ENCODE measurements around the gene LRRC38.

The LRRC38 gene

GRCh38 chr1:13549021-13549420 lies 35.2 kb upstream of the LRRC38 start:
- ChIA-PET POLR2A (no interaction called here), CTCF (interaction anchor here (0.5 kb wide), 1 partner anchor 1485 kb away, joined by 3 read pairs; no protein-coding TSS in a partner anchor)
- H3K36me3 ChIP-seq (ENCODE audit: control insufficient read depth in 2 of 2, insufficient read depth in 1 of 2, low read length in 2 of 2): no peaks in the 10 kb centered on the region
- no peak for TF ChIP-seq MZF1 (tag by site-specific recombination; IDR thresholded peaks at IDR 0.05; ENCODE audit: borderline replicate concordance)
- TF ChIP-seq ZNF514 (tag by site-specific recombination; IDR thresholded peaks at IDR 0.05): no peak
- no peak for TF ChIP-seq ZNF133 (tag by site-specific recombination; IDR thresholded peaks at IDR 0.05)
- no peak for TF ChIP-seq ZNF394 (tag by site-specific recombination; IDR thresholded peaks at IDR 0.05; ENCODE audit: borderline replicate concordance)
- no peak for TF ChIP-seq GLI2 (tag by site-specific recombination; IDR thresholded peaks at IDR 0.05; ENCODE audit: borderline replicate concordance, low read depth)
- TF ChIP-seq ZNF777 (tag by site-specific recombination; IDR thresholded peaks at IDR 0.05; ENCODE audit: borderline replicate concordance): no peak
- no peak for TF ChIP-seq GFI1B (tag by site-specific recombination; IDR thresholded peaks at IDR 0.05)
- TF ChIP-seq ZNF302 (tag by site-specific recombination; IDR thresholded peaks at IDR 0.05; ENCODE audit: low read depth): no peak
- no peak for TF ChIP-seq ZNF221 (tag by site-specific recombination; IDR thresholded peaks at IDR 0.05; ENCODE audit: borderline replicate concordance)
- TF ChIP-seq, protein P1, sequence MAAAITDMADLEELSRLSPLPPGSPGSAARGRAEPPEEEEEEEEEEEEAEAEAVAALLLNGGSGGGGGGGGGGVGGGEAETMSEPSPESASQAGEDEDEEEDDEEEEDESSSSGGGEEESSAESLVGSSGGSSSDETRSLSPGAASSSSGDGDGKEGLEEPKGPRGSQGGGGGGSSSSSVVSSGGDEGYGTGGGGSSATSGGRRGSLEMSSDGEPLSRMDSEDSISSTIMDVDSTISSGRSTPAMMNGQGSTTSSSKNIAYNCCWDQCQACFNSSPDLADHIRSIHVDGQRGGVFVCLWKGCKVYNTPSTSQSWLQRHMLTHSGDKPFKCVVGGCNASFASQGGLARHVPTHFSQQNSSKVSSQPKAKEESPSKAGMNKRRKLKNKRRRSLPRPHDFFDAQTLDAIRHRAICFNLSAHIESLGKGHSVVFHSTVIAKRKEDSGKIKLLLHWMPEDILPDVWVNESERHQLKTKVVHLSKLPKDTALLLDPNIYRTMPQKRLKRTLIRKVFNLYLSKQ (tag by site-specific recombination; IDR thresholded peaks at IDR 0.05; ENCODE audit: borderline replicate concordance): no peak
- no peak for TF ChIP-seq ZNF404 (tag by site-specific recombination; IDR thresholded peaks at IDR 0.05)
- no peak for TF ChIP-seq ZNF610 (tag by site-specific recombination; IDR thresholded peaks at IDR 0.05; ENCODE audit: borderline replicate concordance)
- TF ChIP-seq PRDM2 (tag by site-specific recombination; IDR thresholded peaks at IDR 0.05; ENCODE audit: borderline replicate concordance): no peak
- TF ChIP-seq ZNF555 (tag by site-specific recombination; conservative IDR thresholded peaks at IDR 0.05): no peak
- TF ChIP-seq, protein P2, sequence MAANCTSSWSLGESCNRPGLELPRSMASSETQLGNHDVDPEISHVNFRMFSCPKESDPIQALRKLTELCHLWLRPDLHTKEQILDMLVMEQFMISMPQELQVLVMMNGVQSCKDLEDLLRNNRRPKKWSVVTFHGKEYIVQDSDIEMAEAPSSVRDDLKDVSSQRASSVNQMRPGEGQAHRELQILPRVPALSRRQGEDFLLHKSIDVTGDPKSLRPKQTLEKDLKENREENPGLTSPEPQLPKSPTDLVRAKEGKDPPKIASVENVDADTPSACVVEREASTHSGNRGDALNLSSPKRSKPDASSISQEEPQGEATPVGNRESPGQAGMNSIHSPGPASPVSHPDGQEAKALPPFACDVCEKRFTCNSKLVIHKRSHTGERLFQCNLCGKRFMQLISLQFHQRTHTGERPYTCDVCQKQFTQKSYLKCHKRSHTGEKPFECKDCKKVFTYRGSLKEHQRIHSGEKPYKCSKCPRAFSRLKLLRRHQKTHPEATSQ (tag by site-specific recombination; IDR thresholded peaks at IDR 0.05): no peak
- no peak for TF ChIP-seq KLF8 (tag by site-specific recombination; IDR thresholded peaks at IDR 0.05)
- no peak for TF ChIP-seq ZNF112 (tag by site-specific recombination; IDR thresholded peaks at IDR 0.05)
- no peak for TF ChIP-seq ZNF768 (tag by site-specific recombination; IDR thresholded peaks at IDR 0.05)
- no peak for TF ChIP-seq FEZF1 (tag by site-specific recombination; IDR thresholded peaks at IDR 0.05)
- H3K9me3 ChIP-seq (ENCODE audit: control insufficient read depth, insufficient read depth, low read depth, low read length): no peaks in the 10 kb centered on the region
- H3K4me3 ChIP-seq (ENCODE audit: low read depth, low read length): no peak overlapping the region
- 0 out of 2 replicates have a peak, but pooled peaks cover 2% of the 10 kb centered on the region for H3K4me1 ChIP-seq (ENCODE audit: control insufficient read depth, insufficient read depth, low read length)
- H3K27ac ChIP-seq (ENCODE audit: extremely low read depth, low read depth, low read length): no peak overlapping the region

All from HEK293 (cell line).